Measurements from ENCODE around the gene RNF26. TPM values are rescaled to one million over a fixed set of nuclear protein-coding genes. Genes with fewer than 3 reads are reported as not detected.
"Not testable (repeated sequence)": the region's sequence is repeated elsewhere in the genome, so short reads cannot be mapped to it uniquely, and the experiment has no call there.

RNF26 gene
- total and polyA plus RNA-seq, 8 donors, result 4.9 to 11.5 (median 8.3) TPM

- 6% methylated on average over 9 to 10 of the region's 10 CpGs for WGBS, 2 donors
- H3K4me3 ChIP-seq, result peak overlapping the region; percentile 35 to 62 (median 52)
- no peaks in the 10 kb centered on the region for H3K9me3 ChIP-seq
- FAIRE-seq (no peak), ATAC-seq (peak; percentile 1 to 4 (median 3)), DNase-seq (no peak)
- H3K4me1 ChIP-seq, result peaks cover 7 to 12% (median 11%) of the 10 kb centered on the region in 3 donors
- H3K27ac ChIP-seq, result peak overlapping the region; percentile 6 to 74 (median 58)
- H3K27me3 ChIP-seq, result no peaks in the 10 kb centered on the region
- H3K36me3 ChIP-seq, result no peaks in the 10 kb centered on the region
- intact Hi-C loops (cut with DNase I), result no loop called here
- no peak for TF ChIP-seq CTCF (IDR thresholded peaks at IDR 0.05)
Measured at GRCh38 chr11:119380827-119381180, 46.5 kb downstream of the RNF26 start.

GRCh38 chr11:119381181-119381988, 47.1 kb downstream of the RNF26 start, which contains the start of gene USP2:
Gene USP2 (minus strand): TSS chr11:119381690. CDS start chr11:119373480, 8,210 bp downstream.
- ATAC-seq, result peak; percentile 95 to 97 (median 95)
- intact Hi-C loops (cut with DNase I), result no loop called here
- WGBS, 2 donors, result 0% methylated on average over 52 to 54 of the region's 54 CpGs
- Histone ChIP-seq H3K4me1 (peaks cover 7 to 11% (median 11%) of the 10 kb centered on the region in 3 donors), H3K4me3 (peak within 1 kb of the TSS; percentile 35 to 62 (median 52)), H3K27me3 (no peaks in the 10 kb centered on the region), H3K36me3 (no peaks in the 10 kb centered on the region), H3K27ac (peak within 1 kb of the TSS; percentile 33 to 74 (median 58)), H3K9me3 (no peaks in the 10 kb centered on the region)
- peak; percentile 95 to 100 (median 98) for DNase-seq
- peak; percentile 80 for FAIRE-seq
- TF ChIP-seq CTCF (IDR thresholded peaks at IDR 0.05), result peak; percentile 80 to 91 (median 88)

- DNase-seq (no peak), ATAC-seq (no peak), FAIRE-seq (no peak)
- 7 to 8% methylated on average over 9 of the region's 9 CpGs for WGBS, 2 donors
- Histone ChIP-seq H3K36me3 (no peaks in the 10 kb centered on the region), H3K9me3 (no peaks in the 10 kb centered on the region), H3K27ac (peak overlapping the region; percentile 2 to 68 (median 41)), H3K27me3 (no peaks in the 10 kb centered on the region), H3K4me3 (peak overlapping the region in 3 of 4 donors; percentile 35 to 62 (median 56)), H3K4me1 (peaks cover 4 to 11% (median 7%) of the 10 kb centered on the region in 3 donors)
- intact Hi-C loops (cut with DNase I), result no loop called here
- TF ChIP-seq CTCF (IDR thresholded peaks at IDR 0.05), result no peak
Measured at GRCh38 chr11:119382101-119382500, 47.8 kb downstream of the RNF26 start.

- intact Hi-C loops (cut with DNase I); H3K36me3 ChIP-seq; ATAC-seq; H3K9me3 ChIP-seq; H3K27me3 ChIP-seq; DNase-seq; H3K27ac ChIP-seq; H3K4me3 ChIP-seq; FAIRE-seq: not testable (repeated sequence)
- 76 to 84% methylated on average over 14 of the region's 14 CpGs for WGBS, 2 donors
- H3K4me1 ChIP-seq, result peaks cover 4 to 11% (median 6%) of the 10 kb centered on the region in 3 donors
Measured at GRCh38 chr11:119382513-119382912, 48.2 kb downstream of the RNF26 start.

- Histone ChIP-seq H3K9me3 (no peaks in the 10 kb centered on the region), H3K4me3 (no peak overlapping the region), H3K27ac (no peak overlapping the region), H3K4me1 (peaks cover 0 to 7% (median 4%) of the 10 kb centered on the region in 3 donors), H3K36me3 (no peaks in the 10 kb centered on the region), H3K27me3 (no peaks in the 10 kb centered on the region)
- FAIRE-seq (no peak), ATAC-seq (no peak), DNase-seq (no peak)
- no peak for TF ChIP-seq CTCF (IDR thresholded peaks at IDR 0.05)
- intact Hi-C loops (cut with DNase I), result no loop called here
- WGBS, 2 donors, result 52 to 73% methylated on average over 2 of the region's 2 CpGs
Measured at GRCh38 chr11:119384332-119384731, 50.0 kb downstream of the RNF26 start.

Small RNA genes within 50 kb of the gene (microRNA-seq; reads per million reads assigned to microRNA genes)
- gene MIR6756, result 0 reads per million in 2 donors

Other genes starting within 250 kb of the RNF26 start
- 10 to 100 TPM in 1 of 6 donors, 1 to 10 TPM in 5; 4.8 to 15.1 (median 8.6) TPM for gene HMBS, start 249.6 kb upstream of the RNF26 start, total RNA-seq
- gene HMBS, start 249.6 kb upstream of the RNF26 start, polyA plus RNA-seq, result 10 to 100 TPM; 18.9 TPM
- 10 to 100 TPM; 21.3 to 46.2 (median 26.1) TPM for gene DPAGT1, start 232.7 kb upstream of the RNF26 start, total RNA-seq
- 10 to 100 TPM; 30.6 to 31.9 TPM for gene DPAGT1, start 232.7 kb upstream of the RNF26 start, polyA plus RNA-seq
- gene C2CD2L, start 227.2 kb upstream of the RNF26 start, total RNA-seq, result 1 to 10 TPM; 4.9 to 9.1 (median 6.7) TPM
- gene C2CD2L, start 227.2 kb upstream of the RNF26 start, polyA plus RNA-seq, result 10 to 100 TPM; 11.9 to 12.3 TPM
- 10 to 100 TPM in 3 of 6 donors, 1 to 10 TPM in 3; 8.6 to 19.3 (median 11.3) TPM for gene HINFP, start 212.9 kb upstream of the RNF26 start, total RNA-seq
- 10 to 100 TPM; 16.7 to 21.3 TPM for gene HINFP, start 212.9 kb upstream of the RNF26 start, polyA plus RNA-seq
- not detected for gene ABCG4, start 185.5 kb upstream of the RNF26 start, total RNA-seq
- gene ABCG4, start 185.5 kb upstream of the RNF26 start, polyA plus RNA-seq, result under 1 TPM; 0.11 to 0.21 TPM
- 10 to 100 TPM in 1 of 6 donors, 1 to 10 TPM in 5; 6.9 to 12.6 (median 7.5) TPM for gene NLRX1, start 165.8 kb upstream of the RNF26 start, total RNA-seq
- 1 to 10 TPM; 6.5 to 7.9 TPM for gene NLRX1, start 165.8 kb upstream of the RNF26 start, polyA plus RNA-seq
- gene NHERF4, start 149.1 kb upstream of the RNF26 start, total RNA-seq, result 1 to 10 TPM in 2 of 6 donors, under 1 TPM in 3, not detected in 1; 0.38 to 1.6 (median 0.84) TPM
- gene NHERF4, start 149.1 kb upstream of the RNF26 start, polyA plus RNA-seq, result 1 to 10 TPM; 2.5 to 4.7 TPM
- 1 to 10 TPM; 3.3 to 9.8 (median 4.3) TPM for gene CBL, start 128.2 kb upstream of the RNF26 start, total RNA-seq
- 1 to 10 TPM; 2.0 to 2.6 TPM for gene CBL, start 128.2 kb upstream of the RNF26 start, polyA plus RNA-seq
- 10 to 100 TPM; 11.2 to 46.7 (median 19.6) TPM for gene MCAM, start 17.4 kb upstream of the RNF26 start, total RNA-seq
- 10 to 100 TPM; 20.3 to 24.0 TPM for gene MCAM, start 17.4 kb upstream of the RNF26 start, polyA plus RNA-seq
- 10 to 100 TPM in 3 of 6 donors, 1 to 10 TPM in 3; 6.7 to 22.9 (median 10.4) TPM for gene C1QTNF5, start 6.4 kb downstream of the RNF26 start, total RNA-seq
- gene C1QTNF5, start 6.4 kb downstream of the RNF26 start, polyA plus RNA-seq, result 10 to 100 TPM; 22.2 to 27.9 TPM
- gene MFRP, start 12.2 kb downstream of the RNF26 start, total RNA-seq, result not detected
- gene MFRP, start 12.2 kb downstream of the RNF26 start, polyA plus RNA-seq, result not detected
- 1 to 10 TPM; 4.4 to 9.1 (median 6.6) TPM for gene USP2, start 47.2 kb downstream of the RNF26 start, total RNA-seq
- gene USP2, start 47.2 kb downstream of the RNF26 start, polyA plus RNA-seq, result 10 to 100 TPM in 1 of 2 donors, 1 to 10 TPM in 1; 5.9 to 15.4 TPM
- 10 to 100 TPM in 2 of 6 donors, 1 to 10 TPM in 4; 1.4 to 28.6 (median 3.4) TPM for gene THY1, start 88.6 kb downstream of the RNF26 start, total RNA-seq
- gene THY1, start 88.6 kb downstream of the RNF26 start, polyA plus RNA-seq, result 1 to 10 TPM; 4.2 to 4.8 TPM

Data from pancreas (tissue), 10 donors.